Right cardiac atrium (tissue), 5 donors: Measurements from ENCODE around the gene SPATA31D1. TPM values are rescaled to one million over a fixed set of nuclear protein-coding genes. Genes with fewer than 3 reads are reported as not detected.

Source experiments
- ATAC-seq, 2 donors: fragments of 200-7000 bp; cut with Tn5 transposase; one replicate each; pipeline versions ENCODE4 v1.8.0 to v1.9.1; 2020; ENCODE audit warnings: moderate library complexity in 2 of 2, mild to moderate bottlenecking in 1 of 2
- DNase-seq, 3 donors: peaks; one replicate each; pipeline ENCODE4 v3.0.0-alpha.2; 2020
- H3K27ac ChIP-seq: one replicate; pipeline ENCODE4 v1.5.1; 2013; ENCODE audit warnings: mild to moderate bottlenecking, low read length, control low read depth, moderate library complexity
- H3K27me3 ChIP-seq: one replicate; pipeline ENCODE4 v1.6.1; 2013; ENCODE audit not compliant: control insufficient read depth, insufficient read depth
- H3K4me1 ChIP-seq: one replicate; pipeline ENCODE4 v1.6.1; 2013; ENCODE audit warnings: low read length; ENCODE audit not compliant: control insufficient read depth, insufficient read depth
- H3K4me3 ChIP-seq: one replicate; pipeline ENCODE4 v1.5.1; 2013; ENCODE audit warnings: low read length, control low read depth
- H3K9me3 ChIP-seq: one replicate; pipeline ENCODE4 v1.6.1; 2013; ENCODE audit warnings: low read length; ENCODE audit not compliant: control insufficient read depth
- WGBS: extraction: QIAGEN DNeasy Blood & Tissue Kit; methylation state at CpG from one replicate; pipeline ENCODE4 v1.1.7; 2013; 5-methylcytosine and 5-hydroxymethylcytosine counted together
- intact Hi-C, 4 donors: fragments of 100-400 bp; cut with DNase I; formaldehyde crosslinking; loops; one replicate each; pipeline versions ENCODE4 v1.11.0 to v1.14.0; 2022 to 2023
- polyA plus RNA-seq: library from polyadenylated mRNA; stranded (reverse); fragments of 200-250 nt; gene quantifications from one replicate; pipeline ENCODE4 v1.2.3, GENCODE V29; 2013
- total RNA-seq, 4 donors: library from RNA; stranded (reverse); fragmentation: NEBNext Ultra II Directional; extraction: Animal tissue kit (Norgen Biotek cat#: 25700); gene quantifications; one replicate each; pipeline ENCODE4 v1.2.1, GENCODE V29; 2021
- donor health status: healthy with polysubstance abuse.
- donor health status: DM: no; HTN: yes; CAD: no.
- donor health status: DM: no; HTN: no; CAD: no.
- donor health status: DM: no; HTN: yes; CAD: no; lungs with severe emphysema.
- donor health status: DM: yes; HTN: yes; CAD: no.

SPATA31D1 gene
- total and polyA plus RNA-seq, 5 donors = not detected

DNA sequence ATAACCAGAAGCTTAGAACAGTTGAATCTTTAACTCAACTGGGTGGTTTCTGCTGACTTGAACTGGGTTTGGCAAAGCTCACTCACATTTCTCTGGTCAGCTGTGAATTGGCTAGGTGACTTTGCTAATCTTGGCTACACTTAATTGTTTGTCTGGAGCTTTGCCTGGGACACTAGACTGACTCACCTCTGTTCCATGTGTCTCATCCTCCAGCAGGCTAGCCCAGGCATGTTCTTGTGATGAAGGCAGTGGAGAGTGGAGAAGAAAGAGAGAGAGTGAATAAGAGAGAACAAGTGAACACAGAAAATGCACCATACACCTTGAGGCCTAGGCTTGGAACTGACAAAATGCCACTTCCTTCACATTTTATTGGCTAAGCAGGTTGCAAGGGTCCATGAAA lies 32.6 kb downstream of the SPATA31D1 start:
- Histone ChIP-seq H3K4me1 (no peaks in the 10 kb centered on the region), H3K27ac (no peak overlapping the region), H3K4me3 (no peak overlapping the region), H3K27me3 (no peaks in the 10 kb centered on the region), H3K9me3 (no peaks in the 10 kb centered on the region)
- intact Hi-C loops = no loop called here
- DNase-seq (no peak), ATAC-seq (peak in 1 of 2 donors; percentile 40)

DNA sequence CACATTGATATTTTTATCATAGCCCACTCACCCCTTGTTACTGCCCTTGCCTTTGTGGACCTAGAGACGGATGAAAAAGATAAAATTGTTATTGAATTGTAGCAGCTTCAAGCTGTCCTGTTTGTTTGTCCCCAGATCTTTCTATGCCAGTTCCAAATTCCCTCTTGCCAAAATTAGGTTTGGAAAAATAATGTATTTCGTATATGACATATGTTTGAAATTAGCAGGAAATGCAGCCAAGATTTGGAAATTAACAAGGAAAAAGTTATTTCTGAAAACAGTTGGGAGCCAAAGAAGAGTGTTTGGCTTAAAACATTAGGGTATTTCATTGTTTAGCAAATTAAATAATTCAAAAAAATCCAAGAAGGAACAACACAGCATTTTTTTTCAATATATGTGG lies 33.5 kb downstream of the SPATA31D1 start:
- H3K4me3 ChIP-seq = no peak overlapping the region
- intact Hi-C loops = no loop called here
- H3K27me3 ChIP-seq = no peaks in the 10 kb centered on the region
- no peaks in the 10 kb centered on the region for H3K4me1 ChIP-seq
- 50% methylated on average over 2 of the region's 2 CpGs for WGBS
- ATAC-seq (no peak), DNase-seq (no peak)
- H3K9me3 ChIP-seq = no peaks in the 10 kb centered on the region
- H3K27ac ChIP-seq = no peak overlapping the region

DNA sequence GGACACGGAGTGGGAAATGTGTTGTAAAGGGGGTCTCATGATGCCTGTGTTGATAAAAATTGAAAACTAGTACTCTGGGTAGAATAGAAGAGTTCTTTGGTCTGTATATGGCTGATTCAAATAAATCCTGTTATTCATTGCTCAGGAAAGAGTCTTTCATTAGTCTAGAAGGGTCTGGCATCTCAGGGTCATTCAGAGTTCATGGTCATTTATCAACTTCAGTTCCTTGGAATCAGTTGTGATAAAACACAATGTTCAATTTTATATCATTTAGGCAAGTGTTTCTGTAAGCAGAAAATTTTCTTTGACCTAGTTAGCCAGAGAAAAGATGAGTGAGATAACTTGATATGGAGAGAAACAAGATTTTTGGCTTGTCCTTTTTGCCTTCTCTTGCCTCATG lies 36.3 kb downstream of the SPATA31D1 start:
- H3K27ac ChIP-seq = no peak overlapping the region
- WGBS = 76% methylated on average over 1 of the region's 1 CpG

DNA sequence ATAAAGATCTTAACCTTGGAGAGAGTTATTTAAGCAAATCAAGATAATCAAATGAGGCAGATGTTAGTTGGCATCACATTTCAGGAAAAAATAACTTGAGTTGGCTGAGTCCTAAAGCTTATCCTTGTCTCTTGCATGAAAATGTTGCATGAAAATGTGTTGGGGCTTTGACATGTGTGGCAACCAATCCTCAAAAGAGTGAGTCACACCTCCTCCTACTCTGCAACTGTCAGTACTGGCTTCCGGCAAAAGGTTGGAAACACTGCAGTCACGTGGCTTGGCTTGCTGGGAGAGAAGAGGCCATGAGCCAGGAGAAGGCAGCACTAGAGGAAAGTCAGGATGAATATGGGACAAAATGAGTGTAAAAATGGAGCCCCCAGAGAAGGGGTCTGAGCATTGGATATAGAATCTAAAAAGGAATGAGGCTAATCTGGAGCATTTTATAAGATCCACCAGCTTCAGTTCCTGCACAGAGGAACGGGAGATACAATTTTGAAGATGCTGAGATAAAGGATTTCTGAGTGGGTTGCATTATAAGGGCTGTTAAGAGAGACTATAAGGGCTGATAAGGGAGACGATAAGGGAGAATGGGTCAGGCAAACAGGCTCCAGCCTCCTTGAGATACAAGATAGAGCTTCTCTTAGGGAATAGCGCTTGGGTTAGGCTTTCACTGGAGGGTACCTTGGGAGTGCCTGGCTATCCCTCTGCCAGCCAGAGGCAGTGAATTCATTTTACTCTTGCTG lies 43.1 kb downstream of the SPATA31D1 start:
- no peak overlapping the region for H3K27ac ChIP-seq
- ATAC-seq = peak; percentile 70 to 85
- no peaks in the 10 kb centered on the region for H3K9me3 ChIP-seq
- DNase-seq = peak; percentile 55 to 77 (median 67)
- WGBS = 37% methylated on average over 5 of the region's 5 CpGs
- H3K4me1 ChIP-seq = no peaks in the 10 kb centered on the region
- intact Hi-C loops = no loop called here
- no peaks in the 10 kb centered on the region for H3K27me3 ChIP-seq
- no peak overlapping the region for H3K4me3 ChIP-seq

More for the DNA sequence above, 36.3 kb downstream of the SPATA31D1 start:
- Histone ChIP-seq H3K9me3 (no peaks in the 10 kb centered on the region), H3K4me3 (no peak overlapping the region), H3K4me1 (no peaks in the 10 kb centered on the region), H3K27me3 (no peaks in the 10 kb centered on the region)
- no peak for ATAC-seq
- DNase-seq = no peak
- intact Hi-C loops = no loop called here

DNA sequence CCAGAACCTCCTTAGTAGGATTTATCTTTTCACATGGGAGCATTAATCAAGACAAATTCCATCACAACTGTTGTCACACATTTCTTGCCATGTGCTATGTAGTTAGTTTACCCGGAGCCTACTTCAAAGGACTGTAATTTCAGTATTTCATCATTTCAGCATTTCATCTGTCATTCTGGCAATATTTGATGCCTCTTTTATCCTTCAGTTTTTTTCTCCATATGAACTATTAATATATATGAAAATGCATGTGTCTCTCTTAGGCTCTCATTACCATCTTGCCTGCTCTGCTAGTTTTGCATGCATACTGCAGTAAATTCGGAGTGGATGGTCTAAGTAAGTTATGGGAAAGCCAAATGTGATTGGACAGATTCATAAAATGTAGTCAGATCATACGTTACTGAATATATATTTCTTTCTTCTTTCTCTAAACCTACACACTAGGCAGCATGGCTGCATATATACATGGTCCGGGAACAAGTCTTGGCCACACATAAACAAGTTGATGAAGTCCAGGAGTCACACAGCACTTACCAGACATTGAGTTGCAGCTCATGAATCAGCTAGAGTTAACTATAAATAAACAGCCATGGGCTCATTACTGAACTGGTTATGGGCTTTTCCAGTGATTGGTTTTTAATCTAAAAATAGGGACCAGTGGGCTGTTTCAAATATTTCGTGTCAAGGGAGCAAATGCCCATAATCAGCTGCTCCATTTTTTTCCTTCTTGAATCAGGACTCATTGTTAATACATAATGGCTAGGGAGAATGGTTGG lies 46.6 kb downstream of the SPATA31D1 start:
- ATAC-seq (no peak), DNase-seq (no peak)
- Histone ChIP-seq H3K27me3 (no peaks in the 10 kb centered on the region), H3K27ac (no peak overlapping the region), H3K9me3 (no peaks in the 10 kb centered on the region), H3K4me3 (no peak overlapping the region), H3K4me1 (no peaks in the 10 kb centered on the region)
- intact Hi-C loops = no loop called here
- 77% methylated on average over 5 of the region's 5 CpGs for WGBS

DNA sequence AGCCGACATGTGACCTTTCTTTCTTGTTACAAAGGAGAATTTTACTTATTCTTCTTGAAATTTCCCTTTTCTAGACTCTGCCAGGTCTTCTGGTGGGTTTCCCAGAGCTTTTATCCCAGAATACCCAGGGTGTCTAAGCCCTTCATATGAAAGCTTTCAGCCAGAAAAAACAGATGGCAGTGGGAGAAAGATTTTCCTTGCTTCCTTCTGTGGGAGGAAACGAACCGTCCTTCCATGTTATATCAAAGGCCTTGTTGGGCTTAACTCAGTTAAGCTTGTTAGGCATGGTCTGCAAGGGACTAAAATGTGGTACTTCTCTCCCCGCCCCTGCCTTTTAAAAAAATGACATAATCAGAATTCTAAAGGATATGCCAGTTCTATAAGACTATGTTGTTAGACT lies 47.5 kb downstream of the SPATA31D1 start:
- ATAC-seq (no peak), DNase-seq (no peak)
- intact Hi-C loops = no loop called here
- H3K27me3 ChIP-seq = no peaks in the 10 kb centered on the region
- no peaks in the 10 kb centered on the region for H3K9me3 ChIP-seq
- H3K4me3 ChIP-seq = no peak overlapping the region
- no peaks in the 10 kb centered on the region for H3K4me1 ChIP-seq
- no peak overlapping the region for H3K27ac ChIP-seq
- 81% methylated on average over 4 of the region's 4 CpGs for WGBS

DNA sequence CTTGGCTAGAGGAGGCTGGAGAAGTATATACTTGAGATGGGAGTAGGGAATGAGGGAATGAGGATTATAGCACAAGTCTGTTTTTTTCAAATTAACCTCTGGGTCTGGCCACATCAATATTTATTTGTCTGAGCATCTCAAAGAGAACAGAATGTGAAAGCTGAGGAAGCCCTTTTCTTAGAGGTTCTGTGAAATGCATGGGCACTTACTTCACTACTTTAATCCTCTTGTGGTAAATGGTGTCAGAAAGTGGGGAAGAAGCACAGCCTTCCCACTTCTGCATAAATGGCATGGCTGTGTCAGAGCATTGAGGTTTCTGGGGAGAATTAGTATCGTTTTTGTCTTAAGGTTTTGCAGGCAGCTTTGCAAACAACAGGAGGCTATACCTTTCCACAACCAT lies 48.6 kb downstream of the SPATA31D1 start:
- no peaks in the 10 kb centered on the region for H3K9me3 ChIP-seq
- H3K27ac ChIP-seq = no peak overlapping the region
- intact Hi-C loops = no loop called here
- H3K4me1 ChIP-seq = no peaks in the 10 kb centered on the region
- no peak overlapping the region for H3K4me3 ChIP-seq
- DNase-seq = no peak
- no peaks in the 10 kb centered on the region for H3K27me3 ChIP-seq
- WGBS = 75% methylated on average over 1 of the region's 1 CpG
- no peak for ATAC-seq

DNA sequence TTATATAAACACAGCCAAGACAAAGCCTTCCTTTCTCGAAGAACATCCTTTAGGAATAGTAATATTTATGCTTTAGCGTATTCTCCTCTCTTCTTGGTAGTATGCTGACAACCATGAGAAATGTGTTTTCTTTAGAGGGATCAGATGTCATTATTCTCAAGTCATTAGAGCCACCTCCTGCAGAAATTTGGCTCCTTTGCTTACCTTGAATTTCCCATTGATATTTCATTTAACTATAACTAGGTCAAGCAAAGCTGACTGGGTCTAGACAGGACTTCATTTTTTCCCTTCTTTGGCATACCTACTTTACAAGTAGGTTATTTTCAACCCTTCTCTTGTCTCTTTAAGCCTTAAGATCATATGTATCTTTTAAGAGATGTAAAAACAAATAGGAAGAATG lies 50.3 kb downstream of the SPATA31D1 start:
- 91% methylated on average over 2 of the region's 2 CpGs for WGBS
- no peak for ATAC-seq

More for the DNA sequence above, 50.3 kb downstream of the SPATA31D1 start:
- no peak overlapping the region for H3K27ac ChIP-seq
- no peaks in the 10 kb centered on the region for H3K9me3 ChIP-seq
- H3K27me3 ChIP-seq = no peaks in the 10 kb centered on the region
- DNase-seq = no peak
- intact Hi-C loops = no loop called here
- H3K4me1 ChIP-seq = no peaks in the 10 kb centered on the region
- H3K4me3 ChIP-seq = no peak overlapping the region

Other genes starting within 250 kb of the SPATA31D1 start
- not detected for gene SPATA31D4, start 60.3 kb upstream of the SPATA31D1 start, total RNA-seq
- gene SPATA31D4, start 60.3 kb upstream of the SPATA31D1 start, polyA plus RNA-seq = not detected
- gene SPATA31D3, start 45.3 kb upstream of the SPATA31D1 start, total RNA-seq = not detected
- gene SPATA31D3, start 45.3 kb upstream of the SPATA31D1 start, polyA plus RNA-seq = not detected